Activated CD4-positive, alpha-beta T cell treated with anti-CD3 and anti-CD28 coated beads for 36 hours (primary cell): ENCODE results near the gene EPB41L1. TPM values are rescaled to one million over a fixed set of nuclear protein-coding genes. Genes with fewer than 3 reads are reported as not detected.

Experiments used
- ATAC-seq: fragments of 200-7000 bp; cut with Tn5 transposase; one replicate; pipeline ENCODE4 v1.10.0; 2021; ENCODE audit warnings: mild to moderate bottlenecking, moderate library complexity
- CTCF ChIA-PET: fragments of 350-600 bp; sonication (Branson Sonifier 250); formaldehyde crosslinking; loops from one replicate; lab custom pipeline; 2021; ENCODE audit warnings: antibody characterized with exemption; lab: Charles Lee
- POLR2A ChIA-PET: fragments of 350-600 bp; sonication (Branson Sonifier 250); formaldehyde crosslinking; loops from one replicate; lab custom pipeline; 2021; ENCODE audit warnings: antibody characterized with exemption, inconsistent platforms; lab: Charles Lee
- DNase-seq: peaks from one replicate; pipeline ENCODE4 v3.0.0-alpha.2; 2020
- H3K27ac Mint-ChIP-seq: one replicate; pipeline ENCODE4 v1.8.0; 2021; ENCODE audit warnings: mixed read lengths
- H3K27me3 Mint-ChIP-seq: one replicate; pipeline ENCODE4 v1.8.0; 2021; ENCODE audit warnings: mixed read lengths
- H3K36me3 Mint-ChIP-seq: one replicate; pipeline ENCODE4 v1.8.0; 2021; ENCODE audit warnings: low read depth, mixed read lengths
- H3K4me1 Mint-ChIP-seq: one replicate; pipeline ENCODE4 v1.8.0; 2021; ENCODE audit warnings: mixed read lengths
- H3K4me3 Mint-ChIP-seq: one replicate; pipeline ENCODE4 v1.8.0; 2021; ENCODE audit warnings: mild to moderate bottlenecking, moderate library complexity, mixed read lengths
- H3K9me3 Mint-ChIP-seq: one replicate; pipeline ENCODE4 v1.8.0; 2021; ENCODE audit warnings: low read depth, mixed read lengths
- intact Hi-C, 2 experiments: fragments of 100-400 bp; cut with DNase I in 1 of 2; cut with micrococcal nuclease in 1 of 2; formaldehyde crosslinking; loops; one replicate each; pipeline versions ENCODE4 v1.14.2 to v1.15.1; 2022 to 2024; cut with DNase I, micrococcal nuclease
- total RNA-seq, 2 experiments: library from RNA; stranded (reverse); gene quantifications; one replicate each; pipeline ENCODE4 v1.2.3, GENCODE V29; 2021

The EPB41L1 gene
- total RNA-seq, 2 experiments from 2014 or later: 0.67 to 1.5 TPM

GRCh38 chr20:36197271-36197670, 42.7 kb downstream of the EPB41L1 start:
- H3K4me1 Mint-ChIP-seq: no peaks in the 10 kb centered on the region
- DNase-seq: no peak
- no peaks in the 10 kb centered on the region for H3K36me3 Mint-ChIP-seq
- H3K4me3 Mint-ChIP-seq: no peak overlapping the region
- peaks cover 2% of the 10 kb centered on the region for H3K27me3 Mint-ChIP-seq
- CTCF ChIA-PET: interaction anchor here (0.9 to 1.7 kb wide), 2 partner anchors 41 to 100 kb away, joined by 3 read pairs; no protein-coding TSS in a partner anchor
- H3K9me3 Mint-ChIP-seq: no peaks in the 10 kb centered on the region
- POLR2A ChIA-PET: no interaction called here
- intact Hi-C loops: no loop called here
- ATAC-seq: no peak
- no peak overlapping the region for H3K27ac Mint-ChIP-seq

- ATAC-seq: peak; percentile 81
- peaks cover 4% of the 10 kb centered on the region for H3K27me3 Mint-ChIP-seq
- ChIA-PET CTCF (interaction anchor here (0.6 to 2.4 kb wide), 29 partner anchors 10 to 1677 kb away, joined by 3 to 12 read pairs (median 4); no protein-coding TSS in a partner anchor), POLR2A (no interaction called here)
- peaks cover 4% of the 10 kb centered on the region for H3K4me1 Mint-ChIP-seq
- no peaks in the 10 kb centered on the region for H3K36me3 Mint-ChIP-seq
- intact Hi-C loops: loop anchor here (1.0 to 10.0 kb wide), 4 partner anchors 43 to 685 kb away; no protein-coding TSS in a partner anchor
- H3K27ac Mint-ChIP-seq: no peak overlapping the region
- H3K9me3 Mint-ChIP-seq: no peaks in the 10 kb centered on the region
- peak; percentile 87 for DNase-seq
- no peak overlapping the region for H3K4me3 Mint-ChIP-seq
Observed at GRCh38 chr20:36199345-36200257, 45.1 kb downstream of the EPB41L1 start.

GRCh38 chr20:36200451-36200850, 45.9 kb downstream of the EPB41L1 start:
- H3K9me3 Mint-ChIP-seq: no peaks in the 10 kb centered on the region
- peaks cover 4% of the 10 kb centered on the region for H3K4me1 Mint-ChIP-seq
- ChIA-PET POLR2A (no interaction called here), CTCF (interaction anchor here (0.7 to 2.4 kb wide), 12 partner anchors 15 to 239 kb away, joined by 3 to 12 read pairs (median 4); no protein-coding TSS in a partner anchor)
- H3K36me3 Mint-ChIP-seq: no peaks in the 10 kb centered on the region
- H3K27ac Mint-ChIP-seq: no peak overlapping the region
- ATAC-seq (no peak), DNase-seq (no peak)
- H3K27me3 Mint-ChIP-seq: peaks cover 4% of the 10 kb centered on the region
- no peak overlapping the region for H3K4me3 Mint-ChIP-seq
- intact Hi-C loops: loop anchor here (5.0 to 10.0 kb wide), 2 partner anchors 197 to 684 kb away; no protein-coding TSS in a partner anchor

GRCh38 chr20:36201198-36201597, 46.7 kb downstream of the EPB41L1 start:
- no peak for ATAC-seq
- H3K36me3 Mint-ChIP-seq: no peaks in the 10 kb centered on the region
- peaks cover 4% of the 10 kb centered on the region for H3K4me1 Mint-ChIP-seq
- intact Hi-C loops: loop anchor here (5.0 to 10.0 kb wide), 2 partner anchors 196 to 684 kb away; no protein-coding TSS in a partner anchor
- H3K9me3 Mint-ChIP-seq: no peaks in the 10 kb centered on the region
- ChIA-PET POLR2A (no interaction called here), CTCF (interaction anchor here (0.6 to 3.1 kb wide), 4 partner anchors 206 to 237 kb away, joined by 3 to 43 read pairs (median 8); no protein-coding TSS in a partner anchor)
- H3K27ac Mint-ChIP-seq: no peak overlapping the region
- DNase-seq: no peak
- peaks cover 2% of the 10 kb centered on the region for H3K27me3 Mint-ChIP-seq
- no peak overlapping the region for H3K4me3 Mint-ChIP-seq

GRCh38 chr20:36202891-36203338, 48.4 kb downstream of the EPB41L1 start:
- peaks cover 4% of the 10 kb centered on the region for H3K4me1 Mint-ChIP-seq
- POLR2A ChIA-PET: interaction anchor here (0.6 kb wide), 1 partner anchor 197 kb away, joined by 3 read pairs; no protein-coding TSS in a partner anchor
- intact Hi-C loops: loop anchor here (1.0 to 10.0 kb wide), 4 partner anchors 194 to 682 kb away; no protein-coding TSS in a partner anchor

GRCh38 chr20:36203861-36204260, 49.3 kb downstream of the EPB41L1 start:
- peaks cover 4% of the 10 kb centered on the region for H3K4me1 Mint-ChIP-seq
- no peak for DNase-seq
- no peaks in the 10 kb centered on the region for H3K36me3 Mint-ChIP-seq
- no peak overlapping the region for H3K4me3 Mint-ChIP-seq
- intact Hi-C loops: loop anchor here (1.0 to 10.0 kb wide), 4 partner anchors 193 to 681 kb away; no protein-coding TSS in a partner anchor
- H3K27ac Mint-ChIP-seq: no peak overlapping the region
- ChIA-PET CTCF (interaction anchor here (0.6 to 3.1 kb wide), 9 partner anchors 9 to 690 kb away, joined by 3 to 43 read pairs (median 10); no protein-coding TSS in a partner anchor), POLR2A (no interaction called here)
- no peaks in the 10 kb centered on the region for H3K9me3 Mint-ChIP-seq
- H3K27me3 Mint-ChIP-seq: peaks cover 4% of the 10 kb centered on the region
- no peak for ATAC-seq

More at GRCh38 chr20:36202891-36203338, 48.4 kb downstream of the EPB41L1 start:
- peak; percentile 88 for DNase-seq
- Mint-ChIP-seq H3K27me3 (peaks cover 2% of the 10 kb centered on the region), H3K36me3 (no peaks in the 10 kb centered on the region), H3K4me3 (peak overlapping the region; percentile 25), H3K27ac (no peak overlapping the region), H3K9me3 (no peaks in the 10 kb centered on the region)
- CTCF ChIA-PET: interaction anchor here (0.5 to 3.1 kb wide), 29 partner anchors 10 to 605 kb away, joined by 3 to 43 read pairs (median 5); partner anchors contain the start of gene SCAND1
- peak; percentile 90 for ATAC-seq

- DNase-seq (no peak), ATAC-seq (no peak)
- H3K27me3 Mint-ChIP-seq: peaks cover 4% of the 10 kb centered on the region
- peaks cover 4% of the 10 kb centered on the region for H3K4me1 Mint-ChIP-seq
- no peaks in the 10 kb centered on the region for H3K36me3 Mint-ChIP-seq
- no peaks in the 10 kb centered on the region for H3K9me3 Mint-ChIP-seq
- no peak overlapping the region for H3K27ac Mint-ChIP-seq
- no peak overlapping the region for H3K4me3 Mint-ChIP-seq
- intact Hi-C loops: loop anchor here in 1 of 2 experiments (10.0 kb wide), 1 partner anchor 680 kb away; no protein-coding TSS in a partner anchor
- CTCF ChIA-PET: interaction anchor here (0.7 kb wide), 1 partner anchor 60 kb away, joined by 3 read pairs; no protein-coding TSS in a partner anchor
- POLR2A ChIA-PET: no interaction called here
Observed at GRCh38 chr20:36205026-36205425, 50.5 kb downstream of the EPB41L1 start.

- no peaks in the 10 kb centered on the region for H3K36me3 Mint-ChIP-seq
- peaks cover 4% of the 10 kb centered on the region for H3K27me3 Mint-ChIP-seq
- peaks cover 4% of the 10 kb centered on the region for H3K4me1 Mint-ChIP-seq
- intact Hi-C loops: loop anchor here in 1 of 2 experiments (10.0 kb wide), 1 partner anchor 679 kb away; no protein-coding TSS in a partner anchor
- no peak overlapping the region for H3K27ac Mint-ChIP-seq
- CTCF ChIA-PET: no interaction called here
- ATAC-seq (no peak), DNase-seq (no peak)
- POLR2A ChIA-PET: interaction anchor here (0.9 kb wide), 1 partner anchor 33 kb away, joined by 3 read pairs; no protein-coding TSS in a partner anchor
- no peaks in the 10 kb centered on the region for H3K9me3 Mint-ChIP-seq
- H3K4me3 Mint-ChIP-seq: no peak overlapping the region
Observed at GRCh38 chr20:36206068-36206467, 51.5 kb downstream of the EPB41L1 start.

- intact Hi-C loops: loop anchor here in 1 of 2 experiments (10.0 kb wide), 1 partner anchor 678 kb away; no protein-coding TSS in a partner anchor
- peaks cover 4% of the 10 kb centered on the region for H3K27me3 Mint-ChIP-seq
- no peaks in the 10 kb centered on the region for H3K9me3 Mint-ChIP-seq
- no peak for DNase-seq
- no peak overlapping the region for H3K27ac Mint-ChIP-seq
- ChIA-PET CTCF (interaction anchor here (0.6 kb wide), 1 partner anchor 19 kb away, joined by 4 read pairs; no protein-coding TSS in a partner anchor), POLR2A (no interaction called here)
- H3K4me1 Mint-ChIP-seq: peaks cover 4% of the 10 kb centered on the region
- no peak overlapping the region for H3K4me3 Mint-ChIP-seq
- H3K36me3 Mint-ChIP-seq: no peaks in the 10 kb centered on the region
- ATAC-seq: no peak
Observed at GRCh38 chr20:36206641-36207040, 52.1 kb downstream of the EPB41L1 start.

- ATAC-seq: no peak
- peaks cover 4% of the 10 kb centered on the region for H3K27me3 Mint-ChIP-seq
Observed at GRCh38 chr20:36207602-36208001, 53.1 kb downstream of the EPB41L1 start.

More at GRCh38 chr20:36207602-36208001, 53.1 kb downstream of the EPB41L1 start:
- POLR2A ChIA-PET: no interaction called here
- DNase-seq: no peak
- Mint-ChIP-seq H3K27ac (no peak overlapping the region), H3K36me3 (no peaks in the 10 kb centered on the region), H3K4me3 (no peak overlapping the region), H3K9me3 (no peaks in the 10 kb centered on the region), H3K4me1 (peaks cover 4% of the 10 kb centered on the region)
- CTCF ChIA-PET: interaction anchor here (0.8 kb wide), 1 partner anchor 153 kb away, joined by 4 read pairs; no protein-coding TSS in a partner anchor
- intact Hi-C loops: loop anchor here in 1 of 2 experiments (10.0 kb wide), 1 partner anchor 677 kb away; no protein-coding TSS in a partner anchor
